HG03039 (cell line): ENCODE results near the gene TGIF1.

ENCODE experiments used
- ATAC-seq: cut with Tn5 transposase; IDR thresholded peaks from one replicate; pipeline ENCODE4 v1.9.1; 2021; ENCODE audit warnings: mild to moderate bottlenecking, moderate library complexity; ENCODE audit not compliant: unreplicated experiment

Gene TGIF1

DNA sequence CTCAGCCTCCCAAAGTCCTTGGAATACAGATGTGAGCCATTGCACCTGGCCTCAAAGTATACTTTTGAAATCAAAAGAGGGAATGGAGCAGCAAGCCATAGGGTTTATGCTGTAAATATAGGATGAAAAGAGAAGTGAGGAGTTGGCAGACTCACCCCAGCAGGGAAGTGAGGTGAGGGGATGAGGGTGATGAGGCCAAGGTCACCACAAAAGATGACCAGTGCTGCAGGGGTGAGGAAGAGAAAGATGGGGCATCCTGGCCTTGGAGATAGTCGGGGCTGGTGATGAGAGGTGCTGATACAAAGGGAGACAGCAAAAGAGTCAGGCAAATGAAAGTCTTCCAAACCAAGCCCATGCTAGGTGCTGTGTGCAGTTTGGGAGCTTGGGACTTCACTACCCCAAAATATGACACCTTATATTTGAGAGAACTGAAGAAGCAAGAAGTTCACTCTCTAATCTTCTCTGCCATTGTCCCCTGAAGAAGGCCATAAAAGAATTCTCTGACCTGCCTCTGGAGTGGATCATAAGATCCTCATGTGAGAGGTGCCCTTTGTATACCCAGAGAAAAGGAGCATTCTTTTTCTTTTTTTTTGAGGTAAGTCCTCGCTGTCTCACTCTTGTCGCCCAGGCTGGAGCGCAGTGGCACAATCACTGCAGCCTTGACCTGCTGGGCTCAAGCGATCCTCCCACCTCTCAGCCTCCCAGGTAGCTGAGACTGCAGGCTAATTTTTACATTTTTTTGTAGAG is 31.0 kb downstream of the TGIF1 start:
- ATAC-seq = no peak

GRCh38 chr18:3481696-3482210 is 31.8 kb downstream of the TGIF1 start:
- no peak for ATAC-seq

DNA sequence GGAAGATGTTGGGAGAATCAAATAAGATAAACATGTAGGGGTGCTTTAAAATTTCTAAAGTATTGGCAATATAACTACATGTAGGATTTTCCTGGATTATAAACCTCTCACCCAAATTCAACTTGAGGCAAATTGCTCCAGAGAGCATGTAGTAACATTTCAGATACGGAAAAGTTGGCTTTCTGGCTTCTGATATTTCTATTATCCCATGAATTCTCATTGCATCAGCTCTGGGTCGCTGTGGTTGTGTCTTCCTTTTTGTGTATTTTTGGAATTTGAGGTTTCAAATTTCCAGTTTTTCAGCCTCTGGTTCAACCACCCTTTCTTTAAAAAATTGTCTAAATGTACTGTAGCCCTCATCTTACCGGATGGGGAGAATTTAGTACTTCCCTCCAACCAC is 32.3 kb downstream of the TGIF1 start:
- no peak for ATAC-seq

DNA sequence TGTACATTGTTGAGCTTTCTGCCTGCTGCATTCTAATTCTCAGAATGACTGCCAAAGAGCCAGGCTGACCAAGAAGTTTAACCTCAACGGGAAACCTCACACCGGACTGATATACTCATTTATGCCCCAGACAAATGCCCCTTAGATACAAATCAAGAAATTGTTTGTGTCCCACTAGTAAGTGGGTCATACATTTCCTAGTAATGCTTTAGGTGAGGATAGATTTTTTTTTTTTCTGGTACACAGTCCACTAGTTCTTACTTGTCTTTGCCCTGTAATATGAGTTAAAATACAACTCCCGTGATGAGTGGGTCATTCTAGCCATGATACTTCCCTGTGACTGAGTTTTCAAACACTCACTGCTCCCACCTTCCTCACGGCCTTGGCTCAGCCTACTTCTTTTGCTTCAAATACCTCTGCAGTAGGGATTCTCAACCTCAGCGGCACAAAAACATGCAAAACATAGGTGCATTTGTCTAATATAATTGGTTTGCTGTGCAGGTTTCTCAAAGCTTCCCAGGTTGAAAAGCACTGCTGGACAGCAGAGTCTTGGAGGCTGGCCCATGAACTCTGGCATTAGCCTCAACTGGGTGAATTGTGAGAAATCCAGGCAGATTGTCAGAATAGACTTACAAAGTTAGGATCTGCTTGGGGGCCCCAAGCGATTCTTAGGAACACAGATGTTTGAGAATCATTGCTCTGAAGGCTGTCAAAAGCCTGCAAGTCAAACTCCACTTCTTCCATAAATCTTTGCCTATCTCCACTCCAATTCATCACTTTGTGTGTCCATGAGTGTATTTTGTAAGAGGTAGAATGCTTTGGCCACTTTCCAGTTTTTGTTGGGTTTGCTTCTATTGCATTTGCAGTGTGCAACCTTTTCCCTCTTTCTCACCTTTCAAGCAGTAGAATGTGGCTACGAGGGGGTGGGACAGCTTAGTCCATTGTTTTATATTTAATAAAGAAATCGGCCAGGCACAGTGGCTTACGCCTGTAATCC is 35.5 kb downstream of the TGIF1 start:
- peak; percentile 51 for ATAC-seq

GRCh38 chr18:3486512-3486911 is 36.5 kb downstream of the TGIF1 start:
- ATAC-seq = no peak

DNA sequence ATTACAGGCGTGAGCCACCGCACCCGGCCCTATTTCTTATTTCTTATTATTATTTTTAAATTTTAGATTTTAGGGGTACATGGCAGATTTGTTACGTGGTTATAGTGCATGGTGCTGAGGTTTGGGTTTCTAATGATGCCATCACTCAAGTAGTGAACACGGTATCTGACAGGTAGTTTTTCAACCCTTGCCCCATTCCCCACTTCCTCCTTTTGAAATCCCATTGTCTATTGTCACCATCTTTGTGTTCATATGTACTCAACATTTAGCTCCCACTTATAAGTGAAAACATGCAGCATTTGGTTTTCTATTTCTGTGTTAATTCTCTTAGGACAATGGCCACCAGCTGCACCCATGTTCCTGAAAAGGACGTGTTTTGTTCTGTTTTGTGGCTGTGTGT is 39.5 kb downstream of the TGIF1 start:
- ATAC-seq = no peak

GRCh38 chr18:3491981-3492555 is 42.1 kb downstream of the TGIF1 start:
- ATAC-seq = no peak

DNA sequence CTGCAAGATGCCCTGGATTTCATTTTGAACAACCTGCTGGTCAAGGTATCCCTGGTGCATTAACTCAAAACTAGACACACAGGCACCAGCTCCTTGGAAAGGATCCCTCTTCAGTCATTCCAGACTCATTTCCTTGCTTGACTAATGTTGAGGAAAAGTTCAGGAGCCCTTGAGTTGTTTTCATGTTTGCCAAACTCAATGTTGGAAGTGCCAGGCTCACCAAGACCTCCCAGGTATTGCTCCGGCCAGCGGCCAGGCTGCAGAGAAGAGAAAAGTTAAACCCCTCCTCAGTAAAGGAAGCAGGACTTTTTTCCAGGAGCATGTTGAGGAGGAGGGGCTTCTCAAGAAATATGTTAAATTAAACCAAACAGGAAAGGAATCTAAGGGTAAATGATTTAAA is 42.7 kb downstream of the TGIF1 start:
- no peak for ATAC-seq

DNA sequence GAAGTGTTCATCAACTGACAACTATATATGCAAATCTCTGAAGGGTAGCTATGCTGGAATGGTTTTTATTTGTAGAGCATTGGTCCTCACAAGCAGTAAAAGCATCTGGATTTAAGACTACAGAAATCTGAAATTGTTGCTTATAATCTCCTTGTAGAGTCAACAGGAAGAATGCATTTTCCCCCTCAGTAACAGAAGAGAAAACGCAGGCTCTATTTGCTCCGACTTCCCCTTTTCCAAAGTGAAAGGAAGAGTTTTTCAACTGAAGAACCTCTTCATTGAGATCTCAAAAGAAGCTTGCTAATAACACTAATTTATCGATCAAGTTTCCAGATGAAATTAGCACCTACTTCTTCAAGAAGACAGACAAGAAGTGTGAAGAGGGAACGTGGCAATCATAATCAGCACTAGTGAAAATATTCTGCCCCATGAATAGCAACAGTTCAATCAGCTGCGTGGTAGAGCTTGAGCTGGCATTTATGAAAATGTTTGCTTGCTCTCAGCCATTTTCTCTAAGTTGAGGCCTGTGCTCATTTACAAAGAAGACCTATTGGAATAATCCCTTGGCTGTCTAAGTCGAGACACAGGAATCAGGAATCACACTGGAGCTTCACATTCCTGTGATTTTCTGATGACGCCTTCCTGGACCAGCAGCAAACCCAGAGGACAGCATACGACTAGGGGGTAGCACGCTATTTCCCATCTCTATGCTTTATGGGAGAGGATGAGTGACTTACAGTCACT is 43.7 kb downstream of the TGIF1 start:
- no peak for ATAC-seq

- ATAC-seq = no peak
Measured at GRCh38 chr18:3494245-3494526, 44.2 kb downstream of the TGIF1 start.

GRCh38 chr18:3494569-3494968 is 44.6 kb downstream of the TGIF1 start:
- ATAC-seq = no peak

DNA sequence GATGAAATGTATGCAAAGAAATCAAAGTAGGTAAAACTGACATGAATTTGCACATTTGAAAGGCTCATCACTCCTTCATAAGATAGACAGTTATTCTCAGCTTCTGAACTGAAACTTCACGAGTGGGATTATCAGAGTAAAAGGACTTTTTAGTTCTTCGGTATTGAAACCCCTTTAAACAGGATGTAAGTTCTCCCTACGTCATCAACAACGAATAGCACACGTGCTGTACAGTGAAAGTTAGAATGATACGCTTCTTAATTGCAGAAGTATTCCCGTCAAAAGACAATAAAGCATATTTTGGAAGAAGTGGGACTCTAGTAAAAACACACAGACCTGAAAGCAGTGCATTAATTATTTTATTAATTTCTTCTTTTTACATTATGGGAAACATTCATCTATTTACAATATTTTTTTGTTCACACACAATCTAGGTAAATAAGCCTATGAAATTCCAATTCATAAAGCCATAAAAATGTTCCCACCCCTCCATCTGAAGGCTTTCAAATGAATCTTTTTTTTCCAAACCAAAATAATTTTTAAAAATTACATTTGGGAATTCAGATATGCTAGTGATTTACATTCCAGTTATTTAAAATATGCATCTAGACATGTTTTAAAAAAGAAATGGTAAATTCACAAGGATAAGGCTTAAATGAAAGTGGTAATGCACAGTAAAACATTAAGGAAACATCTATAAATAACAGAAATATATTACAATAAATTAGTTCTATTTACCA is 45.9 kb downstream of the TGIF1 start:
- no peak for ATAC-seq

DNA sequence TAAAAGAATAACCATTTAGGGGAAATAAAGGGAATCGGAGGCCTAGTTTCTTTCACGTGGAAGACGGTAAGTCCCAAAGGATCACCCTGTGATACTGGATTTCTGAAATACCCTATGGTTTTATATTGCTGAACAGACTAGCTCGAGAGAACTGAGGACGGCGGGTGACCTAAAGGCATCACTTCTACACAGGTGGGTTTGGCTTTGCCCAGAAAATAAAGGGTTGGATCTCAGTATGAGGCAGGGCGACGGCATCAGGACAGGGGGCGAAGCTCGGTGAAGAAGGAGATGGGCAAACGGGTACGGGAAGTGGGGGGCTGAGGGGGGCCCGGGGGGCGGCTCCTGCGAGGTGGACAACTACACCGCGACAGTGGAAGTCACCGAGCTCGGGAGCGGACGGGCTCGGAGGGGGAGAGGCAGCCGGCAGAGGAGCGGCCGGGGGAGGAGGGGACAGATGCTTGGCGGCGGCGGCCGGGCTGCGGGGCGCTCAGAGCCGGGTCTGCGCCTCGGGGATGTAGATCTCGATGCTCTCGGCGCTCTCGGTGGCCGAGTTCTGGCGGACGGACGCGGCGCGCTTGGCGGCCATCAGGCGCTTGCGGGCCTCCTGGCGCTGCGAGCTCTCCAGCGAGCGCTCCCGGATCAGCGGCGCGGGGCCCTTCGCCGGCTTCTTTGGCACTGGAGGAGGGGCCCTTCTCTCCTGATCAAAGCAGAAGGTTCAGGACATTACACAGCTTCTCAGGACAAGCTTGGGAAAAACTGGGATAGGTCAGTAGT is 48.9 kb downstream of the TGIF1 start:
- no peak for ATAC-seq

DNA sequence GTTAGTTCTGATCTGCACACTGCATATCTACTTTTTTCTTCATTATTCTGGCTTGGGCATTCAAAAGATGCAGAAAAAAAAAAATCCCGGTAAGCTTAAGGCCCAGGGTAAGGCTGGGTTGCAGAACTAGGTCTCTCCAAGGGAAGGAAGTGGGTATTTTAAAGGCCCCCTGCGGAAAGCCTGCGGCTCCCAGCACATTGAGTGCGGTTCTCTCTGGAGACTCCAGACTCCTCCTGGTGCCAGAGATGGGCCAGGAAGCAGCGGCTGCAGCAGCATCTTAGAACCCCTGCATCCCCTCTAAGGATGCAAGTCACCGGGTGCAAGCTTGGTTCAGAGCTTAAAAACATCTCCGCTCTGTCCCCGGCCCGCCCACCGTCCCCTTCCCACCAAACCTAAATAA is 49.5 kb downstream of the TGIF1 start:
- ATAC-seq = no peak

DNA sequence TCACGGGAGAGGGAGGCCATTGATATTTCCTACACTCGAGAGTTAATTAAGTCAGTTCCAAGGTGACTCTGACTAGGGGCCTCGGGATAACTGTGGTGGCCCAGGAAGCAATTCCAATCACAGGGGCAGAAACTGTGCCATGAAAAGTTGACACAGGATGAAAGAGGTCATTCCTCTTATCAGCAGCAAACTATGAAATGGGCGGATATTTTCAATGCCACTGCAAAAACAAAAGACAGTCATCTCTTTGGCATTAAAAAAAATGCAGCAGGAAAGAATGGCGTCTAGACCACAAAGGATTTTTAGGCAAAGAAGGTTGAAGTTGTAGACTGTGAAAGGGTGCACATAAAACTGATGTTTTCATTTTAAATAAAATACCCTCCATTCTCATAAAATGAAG is 50.0 kb downstream of the TGIF1 start:
- ATAC-seq = no peak

- ATAC-seq = no peak
Measured at GRCh38 chr18:3502650-3503049, 52.7 kb downstream of the TGIF1 start.

DNA sequence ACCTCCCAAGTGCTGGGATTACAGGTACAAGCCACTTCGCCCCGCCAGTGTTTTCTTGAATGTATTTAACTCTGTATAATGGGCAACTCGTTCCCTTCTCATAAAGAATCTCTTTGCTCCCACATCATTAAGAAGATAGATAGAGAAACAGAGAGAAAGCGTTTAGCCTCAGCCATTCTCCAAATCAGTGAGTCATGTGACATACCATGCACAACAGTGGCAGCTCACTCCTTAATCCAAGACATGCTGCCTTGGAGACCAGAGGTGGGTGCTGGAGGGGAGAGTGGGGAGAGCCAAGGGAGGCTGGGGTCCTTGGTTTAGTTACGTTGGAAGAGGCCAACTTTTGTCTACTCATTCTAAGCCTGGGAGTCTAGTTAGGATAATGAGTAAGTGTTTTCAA is 54.7 kb downstream of the TGIF1 start:
- no peak for ATAC-seq

- ATAC-seq = no peak
Measured at GRCh38 chr18:3508576-3509549, 58.9 kb downstream of the TGIF1 start.
